HG02798 (cell line): ENCODE results near the gene MFAP2.
"Not testable (repeated sequence)": the region's sequence is repeated elsewhere in the genome, so short reads cannot be mapped to it uniquely, and the experiment has no call there.

ENCODE experiments used
- ATAC-seq: cut with Tn5 transposase; IDR thresholded peaks from one replicate; pipeline ENCODE4 v1.9.1; 2021; ENCODE audit warnings: mild to moderate bottlenecking; ENCODE audit not compliant: unreplicated experiment, poor library complexity

MFAP2 gene

DNA sequence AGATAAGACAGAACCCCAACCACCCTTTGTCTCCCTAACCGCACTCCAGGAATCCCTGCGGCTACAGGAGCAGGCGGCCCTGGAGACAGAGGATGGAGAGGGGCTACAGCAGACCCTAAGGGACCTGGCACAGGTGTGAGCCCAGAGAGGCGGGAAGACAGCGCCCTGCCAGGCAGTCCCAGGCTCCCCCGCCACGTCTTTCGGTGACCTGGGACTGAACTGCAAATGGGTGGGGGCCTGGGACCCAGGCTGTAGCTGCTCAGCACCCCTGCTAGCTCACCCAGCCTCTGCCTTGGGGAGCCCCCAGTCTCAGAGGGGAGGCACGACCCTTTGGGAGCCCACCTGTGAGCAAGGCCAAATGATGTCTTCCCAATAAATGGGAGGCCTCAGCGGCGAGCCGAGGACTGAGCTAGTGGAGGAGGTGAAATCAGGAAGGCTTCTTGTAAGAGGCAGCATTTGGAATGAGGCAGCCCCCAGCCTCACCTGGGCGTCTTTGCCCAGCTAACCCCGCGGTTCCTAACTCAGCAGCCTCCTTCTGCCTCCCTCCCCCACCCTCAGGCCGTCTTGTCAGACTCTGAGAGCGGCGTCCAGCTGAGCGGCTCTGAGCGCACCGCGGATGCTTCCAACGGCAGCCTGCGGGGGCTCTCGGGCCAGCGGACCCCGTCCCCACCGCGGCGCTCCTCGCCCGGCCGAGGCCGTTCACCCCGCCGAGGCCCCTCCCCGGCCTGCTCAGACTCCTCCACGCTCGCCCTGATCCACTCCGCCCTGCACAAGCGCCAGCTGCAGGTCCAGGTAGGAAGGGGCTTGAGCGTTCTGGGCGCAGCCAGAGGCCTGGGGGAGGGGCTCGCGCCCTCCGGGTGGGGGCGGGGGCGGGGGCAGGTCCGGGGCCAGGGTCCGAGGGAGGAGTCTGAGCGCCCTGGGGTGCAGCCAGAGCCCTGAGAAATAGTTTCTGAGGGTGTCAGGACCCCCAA lies 41.8 kb downstream of the MFAP2 start:
- no peak for ATAC-seq

GRCh38 chr1:16936580-16936979 lies 43.8 kb downstream of the MFAP2 start:
- ATAC-seq, result not testable (repeated sequence)

GRCh38 chr1:16933945-16934344 lies 46.5 kb downstream of the MFAP2 start:
- not testable (repeated sequence) for ATAC-seq

DNA sequence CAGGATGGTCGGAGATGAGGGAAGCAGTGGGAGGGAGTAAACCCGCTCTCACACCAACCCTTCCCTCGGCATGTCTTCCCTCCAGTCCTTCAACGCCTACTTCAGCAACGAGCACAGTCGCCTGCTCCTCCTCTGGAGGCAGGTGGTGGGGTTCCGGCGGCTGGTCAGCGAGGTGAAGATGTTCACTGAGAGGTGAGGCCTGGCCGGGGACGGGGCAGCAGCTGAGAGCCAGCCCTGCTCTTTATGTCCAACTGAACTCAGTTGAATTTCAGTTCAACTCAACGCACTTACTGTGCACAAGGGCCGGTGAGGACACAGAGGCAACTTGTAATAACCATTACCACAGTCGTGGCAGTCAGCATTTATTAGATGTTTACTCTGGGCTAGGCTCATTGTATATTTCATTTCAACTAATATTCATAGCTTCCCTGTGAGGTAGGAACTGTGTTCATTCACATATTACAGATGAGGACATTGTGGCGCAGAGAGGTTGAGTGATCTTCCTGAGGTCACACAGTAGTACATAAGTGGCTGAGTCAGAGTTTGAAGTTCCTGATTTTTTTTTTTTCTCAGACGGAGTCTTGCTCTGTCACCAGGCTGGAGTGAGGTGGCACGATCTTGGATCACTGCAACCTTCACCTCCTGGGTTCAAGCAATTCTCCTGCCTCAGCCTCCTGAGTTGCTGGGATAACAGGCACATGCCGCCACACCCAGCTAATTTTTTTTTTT lies 49.0 kb downstream of the MFAP2 start:
- not testable (repeated sequence) for ATAC-seq

DNA sequence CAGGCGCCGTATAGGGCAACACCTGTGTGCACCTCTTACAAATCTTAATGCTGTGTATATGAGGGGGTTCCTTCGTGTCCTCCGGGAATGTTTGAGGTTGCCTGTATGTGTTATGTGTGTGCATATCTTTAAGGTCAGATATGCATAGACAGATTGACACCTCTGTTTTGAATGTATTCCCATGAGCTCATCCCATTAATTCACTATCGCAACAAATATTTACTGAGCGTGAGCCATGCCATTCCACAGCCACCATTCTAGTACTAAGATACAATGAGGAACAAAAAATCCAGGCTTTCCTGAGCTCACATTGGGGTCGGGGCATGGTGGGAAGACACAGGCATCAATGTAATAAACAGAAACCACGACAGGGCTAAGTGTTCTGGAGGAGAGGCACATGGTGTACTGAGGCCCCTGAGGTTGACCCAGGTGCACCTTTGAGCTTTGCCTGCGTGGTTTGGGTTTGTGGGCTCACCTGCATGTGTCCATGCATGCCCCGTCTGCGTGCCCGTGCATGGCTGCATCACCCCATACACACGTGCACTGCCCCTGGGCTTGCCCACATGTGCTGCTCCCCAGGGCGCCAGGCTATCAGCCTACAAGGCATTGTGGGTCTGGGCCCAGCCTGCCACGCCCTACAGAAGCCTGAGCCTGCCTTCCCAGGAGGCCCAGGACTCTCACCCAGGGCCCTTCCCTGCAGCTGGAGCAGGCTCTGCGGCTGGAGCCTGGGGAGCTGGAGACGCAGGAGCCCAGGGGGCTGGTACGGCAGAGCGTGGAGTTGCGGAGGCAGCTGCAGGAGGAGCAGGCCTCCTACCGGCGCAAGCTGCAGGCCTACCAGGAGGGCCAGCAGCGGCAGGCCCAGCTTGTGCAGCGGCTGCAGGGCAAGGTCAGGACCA lies 51.0 kb downstream of the MFAP2 start:
- not testable (repeated sequence) for ATAC-seq

GRCh38 chr1:16927711-16928485 lies 52.5 kb downstream of the MFAP2 start:
- ATAC-seq, result no peak

- no peak for ATAC-seq
Observed at GRCh38 chr1:16927256-16927655, 53.2 kb downstream of the MFAP2 start.

DNA sequence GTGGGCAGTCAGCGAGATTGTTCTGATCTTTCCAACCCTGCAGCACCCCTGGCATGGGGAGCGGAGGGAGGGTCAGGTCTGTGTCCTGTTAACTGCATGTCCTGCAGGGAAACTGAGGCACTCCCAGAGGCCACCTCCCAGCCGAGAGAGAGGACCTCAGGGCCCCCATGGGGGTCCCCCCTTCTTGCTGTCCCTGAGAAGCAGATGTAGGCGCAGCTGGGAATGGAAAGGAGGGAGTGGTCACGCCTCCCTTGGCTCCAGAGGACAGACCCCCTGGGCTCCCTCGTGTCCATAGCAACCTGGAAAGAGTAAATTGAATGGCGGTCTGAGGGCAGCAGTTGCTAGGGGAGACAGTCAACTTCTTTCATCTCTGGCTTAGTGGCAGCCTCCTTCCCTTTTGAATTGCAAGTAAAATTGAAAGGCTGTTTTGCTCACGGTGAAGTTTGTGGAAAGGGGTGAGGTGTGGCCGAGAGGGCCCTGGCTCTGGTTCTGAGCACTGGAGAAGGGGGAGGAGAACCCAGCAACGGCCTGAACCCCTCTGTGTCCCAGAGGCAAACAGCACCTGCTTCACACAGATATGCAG lies 53.8 kb downstream of the MFAP2 start:
- no peak for ATAC-seq

DNA sequence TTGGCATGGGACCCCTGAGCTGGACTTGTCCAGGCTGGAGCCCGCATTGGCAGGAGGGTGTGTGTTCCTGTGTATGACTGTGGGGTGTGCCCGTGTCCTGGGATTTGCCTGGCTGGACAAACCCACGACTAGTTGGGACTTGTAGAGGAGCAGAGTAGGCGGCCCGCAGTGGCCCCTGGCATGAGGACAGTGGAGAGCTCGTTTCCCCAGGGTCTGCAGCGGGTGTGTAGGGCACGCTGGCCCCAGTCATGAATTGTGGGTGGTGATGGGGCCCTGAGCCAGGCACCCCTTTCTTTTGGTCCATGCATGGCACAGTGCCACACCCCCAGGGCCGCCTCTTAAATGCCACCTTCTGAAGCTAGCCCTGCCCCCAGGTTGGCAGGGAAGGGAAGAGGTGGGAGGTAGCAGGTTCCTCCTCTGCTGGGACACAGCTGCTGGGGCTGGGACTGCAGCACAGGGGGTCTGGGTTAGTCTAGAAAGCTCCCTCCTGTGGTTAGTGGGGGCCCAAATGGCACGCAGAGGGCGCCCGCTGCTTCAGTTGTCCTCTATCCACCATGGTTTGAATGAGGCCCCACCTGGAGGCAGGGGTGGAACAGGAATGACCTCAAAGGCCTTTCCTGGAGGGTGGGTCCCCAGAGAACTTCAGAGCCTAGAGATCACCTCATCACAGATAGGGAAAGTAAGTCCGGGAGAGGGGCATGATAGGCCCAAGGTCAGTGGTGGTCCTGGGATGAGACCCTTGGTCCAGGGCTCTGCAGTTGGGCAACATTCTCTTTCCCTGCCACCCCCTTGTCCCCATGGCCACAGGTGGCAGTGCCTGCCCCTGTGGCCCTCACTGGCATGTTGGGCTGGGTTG lies 54.6 kb downstream of the MFAP2 start:
- ATAC-seq, result no peak

DNA sequence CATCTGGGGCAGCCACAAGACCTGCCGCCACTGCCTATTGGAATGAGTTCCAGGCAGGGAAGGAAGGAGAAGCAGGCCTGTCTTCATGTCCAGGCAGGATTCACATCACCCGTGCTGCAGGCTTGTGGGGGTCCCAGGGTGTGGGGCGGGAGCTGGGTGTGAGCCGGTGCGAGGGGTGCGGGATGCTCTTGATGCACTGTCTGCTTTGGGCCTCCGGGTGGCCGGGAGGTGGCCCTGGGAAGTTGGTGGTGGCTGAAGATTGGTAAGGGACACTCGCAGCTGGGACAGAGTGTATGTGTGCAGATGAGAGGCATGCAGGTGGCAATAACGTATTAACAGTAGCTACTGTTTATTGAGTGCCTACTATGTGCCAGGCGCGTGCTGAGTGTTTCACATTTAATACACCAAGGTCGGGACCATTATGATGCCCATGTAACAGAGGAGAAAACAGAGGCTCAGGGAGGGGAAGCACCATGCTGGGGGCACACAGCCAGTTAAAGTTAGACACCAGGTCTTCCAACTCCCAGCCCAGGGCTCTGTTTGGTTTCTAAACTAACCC lies 55.4 kb downstream of the MFAP2 start:
- ATAC-seq, result no peak
